HG03439 (cell line): ENCODE results near the gene ARMS2.

Experiments used
- ATAC-seq: cut with Tn5 transposase; IDR thresholded peaks from one replicate; pipeline ENCODE4 v1.9.1; 2021; ENCODE audit warnings: mild to moderate bottlenecking, moderate library complexity; ENCODE audit not compliant: unreplicated experiment

ARMS2 gene

DNA sequence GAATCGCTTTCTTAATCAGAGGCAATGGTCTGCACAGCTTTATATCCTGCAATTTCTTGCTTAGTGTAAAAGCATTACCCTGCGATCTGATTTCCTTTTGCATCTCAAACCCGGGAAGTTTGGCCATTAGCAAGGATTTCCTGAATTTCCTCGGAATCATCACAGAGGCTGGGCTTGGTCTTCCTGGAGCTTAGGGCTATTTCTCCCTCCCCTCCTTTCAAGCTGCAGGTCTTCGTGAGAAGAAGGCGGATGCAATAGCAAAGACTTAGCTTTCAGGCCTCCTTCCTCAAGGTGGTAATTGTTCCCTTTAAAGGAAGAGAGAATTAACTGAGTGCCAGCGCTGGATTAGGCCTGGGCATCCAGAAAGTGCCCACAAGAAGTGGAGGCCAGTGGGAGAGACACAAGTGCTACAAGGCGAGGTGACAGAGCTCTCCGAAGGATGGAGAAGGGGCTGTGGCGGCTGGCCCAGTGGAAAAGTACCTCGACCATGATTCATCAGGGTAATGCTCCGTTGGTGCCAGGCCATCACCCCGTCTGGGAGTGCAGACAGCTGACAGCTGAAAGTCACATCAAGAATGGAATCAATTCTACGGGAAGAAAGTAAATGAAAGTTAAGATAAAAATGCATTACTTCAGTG lies 4.0 kb upstream of the ARMS2 start:
- ATAC-seq, result no peak

DNA sequence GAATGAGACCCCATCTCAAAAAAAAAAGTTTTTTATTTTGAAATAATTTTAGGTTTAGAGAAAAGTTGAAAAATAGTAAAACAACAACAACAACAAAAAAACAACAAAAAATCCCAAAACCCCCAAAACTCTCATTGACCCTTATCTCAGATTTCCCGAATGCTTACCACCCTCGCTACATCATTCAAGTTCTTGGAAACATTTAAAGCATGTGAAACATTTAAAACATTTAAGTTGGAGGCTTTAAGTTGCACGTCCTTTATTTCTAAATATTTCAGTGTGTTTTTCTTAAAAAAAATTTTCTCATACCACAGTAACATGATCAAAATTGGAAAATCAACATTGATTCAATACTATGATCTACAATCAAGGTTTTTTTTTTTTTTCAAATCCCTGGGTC lies 382 bp upstream of the ARMS2 start:
- no peak for ATAC-seq

DNA sequence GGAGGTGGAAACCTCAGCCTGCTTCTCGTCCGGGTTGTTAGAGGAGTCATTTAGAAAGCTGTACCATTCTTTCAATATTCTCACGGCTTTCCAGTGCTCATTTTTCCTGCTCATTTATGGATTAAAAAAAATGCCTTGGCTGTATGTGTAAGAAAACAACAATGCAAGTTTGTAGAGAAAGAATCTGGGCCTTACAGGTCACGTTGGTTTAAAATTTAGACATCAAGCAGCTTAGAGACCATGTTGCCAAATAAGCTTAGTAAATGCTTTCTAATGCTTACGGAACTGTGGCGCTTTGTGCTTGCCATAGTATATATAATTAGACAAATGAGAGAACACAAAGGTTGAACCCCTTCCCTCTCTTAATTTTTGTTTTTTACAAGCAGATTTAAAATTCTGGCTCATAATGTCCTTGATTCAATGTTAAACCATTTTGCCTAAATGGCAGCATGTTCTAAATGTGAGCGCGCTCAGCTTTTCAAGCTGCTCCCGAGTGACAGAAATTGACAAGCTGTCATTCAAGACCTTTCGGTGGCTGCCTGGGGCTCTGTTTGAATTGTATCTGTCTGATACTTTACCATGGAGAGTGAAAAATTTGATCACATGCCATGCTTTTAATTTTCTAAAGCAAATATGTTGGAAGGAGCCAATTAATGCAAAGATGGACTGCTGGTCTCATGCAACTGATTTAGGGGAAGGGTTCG lies 1.1 kb downstream of the ARMS2 start:
- no peak for ATAC-seq

DNA sequence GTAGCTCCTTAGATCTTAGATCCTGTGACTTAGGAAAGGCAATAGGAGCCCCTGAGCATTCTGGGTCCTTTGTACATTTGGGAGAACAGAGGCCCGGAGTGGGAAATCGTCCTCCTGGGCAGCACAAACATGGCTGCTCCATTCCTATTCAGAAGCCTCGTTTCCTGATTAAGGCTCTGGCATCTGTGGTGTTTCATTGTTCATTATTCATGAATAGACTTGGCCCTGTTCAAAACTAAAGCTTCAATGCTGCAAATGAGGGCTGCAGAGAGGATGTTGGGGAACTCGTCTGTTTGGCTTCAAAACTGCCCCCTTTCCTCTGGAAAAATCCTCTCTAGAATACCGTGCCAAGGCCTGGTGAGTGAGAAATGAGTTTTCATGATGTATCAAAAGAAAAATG lies 3.5 kb downstream of the ARMS2 start:
- ATAC-seq, result no peak

DNA sequence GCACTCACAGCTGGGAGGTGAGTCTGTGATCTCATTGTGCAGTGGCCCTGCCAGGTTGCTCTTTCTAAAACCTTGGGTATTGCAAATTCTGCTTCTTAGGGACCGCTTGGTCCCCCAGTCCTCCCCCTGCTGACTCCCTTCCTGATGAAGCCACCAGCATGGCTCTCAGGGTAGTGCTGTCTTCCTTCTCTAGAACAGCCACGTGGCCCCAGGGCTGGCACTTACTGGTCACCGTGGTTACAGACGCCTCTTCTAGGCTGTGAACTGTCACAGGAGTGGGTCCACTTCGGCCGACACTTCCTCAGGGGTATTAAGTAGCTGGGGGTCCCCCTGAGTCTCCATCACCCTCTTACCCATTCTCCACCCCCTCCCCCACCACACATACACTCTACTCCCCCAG lies 4.2 kb downstream of the ARMS2 start:
- no peak for ATAC-seq

DNA sequence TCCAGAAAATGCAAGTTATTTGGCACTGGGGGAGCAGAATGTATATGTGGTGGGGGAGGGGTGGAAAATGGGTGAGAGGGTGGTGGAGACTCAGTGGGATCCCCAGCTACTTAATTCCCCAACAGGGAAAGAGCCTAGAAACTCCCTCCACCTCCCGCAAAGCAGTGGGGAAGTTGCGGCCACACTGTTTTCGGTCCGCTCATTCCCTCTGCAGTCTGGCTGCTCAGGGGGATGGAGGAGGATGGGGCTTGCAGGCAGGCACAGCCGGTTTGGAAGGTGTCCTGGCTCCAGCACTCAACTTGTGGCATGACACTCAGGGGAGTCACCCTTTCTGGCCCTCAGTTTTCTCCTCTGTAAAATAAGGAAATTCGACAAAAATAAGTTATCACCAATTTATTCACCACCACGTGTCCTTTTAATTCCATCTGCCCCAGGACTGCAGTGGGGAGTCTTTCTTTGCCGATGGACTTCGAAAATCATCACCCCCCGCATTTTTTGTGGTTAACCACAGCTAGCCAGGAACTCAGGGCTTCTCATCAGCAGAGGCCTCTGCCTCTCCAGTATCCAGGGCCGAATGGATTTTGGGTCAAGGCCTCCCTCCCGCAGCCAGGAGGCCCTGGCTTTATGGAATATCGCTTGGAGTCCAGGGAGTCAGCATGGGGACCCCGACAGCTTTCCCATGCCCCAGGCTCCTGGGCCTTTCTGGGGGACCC lies 5.3 kb downstream of the ARMS2 start:
- ATAC-seq, result no peak

DNA sequence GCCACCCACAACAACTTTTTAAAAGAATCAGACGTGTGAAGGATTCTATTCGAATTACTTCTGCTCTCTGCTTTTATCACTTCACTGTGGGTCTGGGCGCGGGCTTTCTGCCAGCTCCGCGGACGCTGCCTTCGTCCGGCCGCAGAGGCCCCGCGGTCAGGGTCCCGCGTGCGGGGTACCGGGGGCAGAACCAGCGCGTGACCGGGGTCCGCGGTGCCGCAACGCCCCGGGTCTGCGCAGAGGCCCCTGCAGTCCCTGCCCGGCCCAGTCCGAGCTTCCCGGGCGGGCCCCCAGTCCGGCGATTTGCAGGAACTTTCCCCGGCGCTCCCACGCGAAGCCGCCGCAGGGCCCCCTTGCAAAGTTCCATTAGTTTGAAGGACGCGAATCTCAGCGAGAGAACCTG lies 6.4 kb downstream of the ARMS2 start:
- no peak for ATAC-seq

DNA sequence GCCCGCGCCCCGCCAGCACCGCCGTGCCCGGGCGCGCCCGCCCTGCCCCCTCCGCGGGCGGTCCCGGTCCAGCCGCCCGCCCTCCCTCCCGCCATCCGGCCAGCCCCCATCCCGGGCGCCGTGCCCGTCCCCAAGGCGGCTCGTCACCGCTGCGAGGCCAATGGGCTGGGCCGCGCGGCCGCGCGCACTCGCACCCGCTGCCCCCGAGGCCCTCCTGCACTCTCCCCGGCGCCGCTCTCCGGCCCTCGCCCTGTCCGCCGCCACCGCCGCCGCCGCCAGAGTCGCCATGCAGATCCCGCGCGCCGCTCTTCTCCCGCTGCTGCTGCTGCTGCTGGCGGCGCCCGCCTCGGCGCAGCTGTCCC lies 6.9 kb downstream of the ARMS2 start, which contains the start of gene HTRA1:
TSS of gene HTRA1 (plus strand) at position 187 of the 362 bp plus-strand sequence. CDS start at position 287, 100 bp downstream.
- no peak for ATAC-seq

DNA sequence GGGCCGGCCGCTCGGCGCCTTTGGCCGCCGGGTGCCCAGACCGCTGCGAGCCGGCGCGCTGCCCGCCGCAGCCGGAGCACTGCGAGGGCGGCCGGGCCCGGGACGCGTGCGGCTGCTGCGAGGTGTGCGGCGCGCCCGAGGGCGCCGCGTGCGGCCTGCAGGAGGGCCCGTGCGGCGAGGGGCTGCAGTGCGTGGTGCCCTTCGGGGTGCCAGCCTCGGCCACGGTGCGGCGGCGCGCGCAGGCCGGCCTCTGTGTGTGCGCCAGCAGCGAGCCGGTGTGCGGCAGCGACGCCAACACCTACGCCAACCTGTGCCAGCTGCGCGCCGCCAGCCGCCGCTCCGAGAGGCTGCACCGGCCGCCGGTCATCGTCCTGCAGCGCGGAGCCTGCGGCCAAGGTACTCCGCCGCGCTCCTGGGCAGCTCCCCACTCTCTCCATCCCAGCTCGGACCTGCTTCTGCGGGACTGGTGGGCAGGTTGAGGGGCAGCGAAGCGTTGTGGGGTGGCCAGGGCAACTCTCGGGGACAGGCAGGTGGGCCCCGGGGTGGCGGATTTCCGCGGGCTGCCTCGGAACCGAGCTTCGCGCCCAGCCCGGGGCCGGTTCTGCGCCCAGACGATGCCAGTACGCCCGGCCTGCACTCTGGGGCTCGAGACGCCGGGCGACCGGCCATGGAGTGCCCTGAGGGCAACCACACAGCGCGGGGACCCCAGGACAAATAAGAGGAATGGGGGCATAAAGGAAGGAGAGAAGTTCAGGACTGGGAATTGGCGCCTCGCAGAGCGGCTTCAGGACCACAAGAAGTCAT lies 7.5 kb downstream of the ARMS2 start:
- no peak for ATAC-seq

DNA sequence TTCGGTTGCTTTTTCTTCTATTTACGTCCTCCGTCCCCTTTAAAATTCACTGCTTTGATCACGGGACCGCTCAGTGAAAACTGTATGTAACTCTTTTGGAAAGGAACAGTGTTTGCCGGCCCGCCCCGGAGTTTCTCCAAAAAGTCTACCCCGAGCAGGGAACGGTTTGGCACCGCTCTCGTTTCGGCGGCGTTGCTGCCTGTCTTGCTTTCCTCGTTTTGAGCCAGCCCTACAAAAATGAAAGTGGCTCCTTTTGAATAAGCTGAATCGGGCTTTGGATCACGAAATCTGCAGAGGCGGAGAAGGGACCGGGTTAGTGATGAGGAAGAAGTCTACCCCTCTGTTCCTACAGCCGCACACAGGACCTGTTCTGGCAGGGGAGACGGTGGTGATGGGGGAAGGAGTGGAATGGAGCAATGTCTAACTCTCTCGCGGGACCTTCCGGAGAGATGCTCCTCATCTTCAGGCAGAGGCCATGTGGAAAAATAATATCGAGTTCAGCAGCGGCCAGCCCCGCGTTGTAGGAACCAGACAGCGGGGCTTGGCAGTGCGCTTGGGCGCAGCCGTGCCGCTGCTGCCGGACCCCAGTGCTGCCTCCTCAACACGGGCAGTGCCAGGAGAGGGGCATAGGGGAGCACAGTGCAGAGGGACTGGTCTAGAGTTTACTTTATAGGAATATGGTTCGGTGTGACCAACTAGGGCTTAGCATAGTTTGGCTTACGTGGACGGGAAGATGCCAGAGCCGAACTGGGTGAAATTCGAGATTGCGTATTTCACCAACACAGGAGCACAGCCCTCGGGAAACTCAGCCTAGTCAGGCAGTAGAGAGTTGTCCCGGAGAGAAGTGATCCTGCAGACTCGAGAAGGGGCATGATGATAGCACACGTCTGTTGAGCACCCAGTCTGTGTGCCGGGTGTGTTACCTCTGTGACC lies 8.3 kb downstream of the ARMS2 start:
- ATAC-seq, result no peak

DNA sequence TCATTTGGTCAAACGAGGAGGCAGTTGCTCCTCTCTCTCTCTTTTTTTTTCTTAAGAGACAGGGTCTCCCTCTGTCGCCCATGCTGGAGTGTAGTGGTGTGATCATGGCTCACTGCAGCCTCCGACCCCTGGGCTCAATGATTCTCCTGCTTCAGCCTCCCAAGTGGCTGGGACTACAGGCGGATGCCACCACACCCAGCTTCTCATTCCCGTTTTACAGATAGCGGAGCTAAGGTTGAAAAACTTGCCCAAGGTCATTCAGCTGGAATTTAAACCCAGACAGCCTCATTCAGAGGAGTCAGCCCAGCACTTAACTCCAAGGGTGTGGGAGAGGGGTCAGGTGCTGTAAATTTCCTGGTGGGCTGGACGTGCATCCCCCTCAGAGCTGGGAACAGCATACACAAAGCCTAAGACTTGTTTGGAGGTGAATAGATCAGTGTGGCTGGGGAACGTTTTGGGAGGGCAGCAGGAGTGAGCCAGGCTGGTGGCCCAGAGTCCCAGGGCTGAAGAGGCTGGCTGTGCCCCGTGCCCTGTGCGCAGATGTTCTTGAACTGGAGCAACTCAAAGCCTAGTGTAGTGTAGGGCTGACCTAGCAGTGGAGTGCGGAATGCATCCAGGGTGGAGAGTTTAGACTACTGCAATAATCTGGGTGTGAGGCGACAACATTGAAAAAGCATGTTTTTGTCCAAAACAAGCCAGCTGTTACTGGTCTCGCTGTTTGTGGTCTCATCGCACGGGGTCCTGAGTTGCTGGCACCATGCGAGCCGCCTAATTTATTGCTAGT lies 9.2 kb downstream of the ARMS2 start:
- ATAC-seq, result no peak

DNA sequence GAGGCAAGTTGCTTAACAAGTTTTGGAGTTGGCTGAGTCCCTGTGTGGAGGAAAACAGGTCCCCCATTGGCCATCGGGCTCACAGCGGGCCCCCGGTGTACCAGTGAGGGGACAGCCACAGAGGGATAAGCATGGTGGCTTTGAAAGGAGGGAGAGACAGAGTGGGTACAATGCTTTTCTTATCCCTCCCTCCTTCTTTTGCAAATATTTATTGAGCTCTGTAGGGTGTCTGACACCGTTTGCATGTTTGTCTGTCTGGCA lies 9.7 kb downstream of the ARMS2 start:
- no peak for ATAC-seq

DNA sequence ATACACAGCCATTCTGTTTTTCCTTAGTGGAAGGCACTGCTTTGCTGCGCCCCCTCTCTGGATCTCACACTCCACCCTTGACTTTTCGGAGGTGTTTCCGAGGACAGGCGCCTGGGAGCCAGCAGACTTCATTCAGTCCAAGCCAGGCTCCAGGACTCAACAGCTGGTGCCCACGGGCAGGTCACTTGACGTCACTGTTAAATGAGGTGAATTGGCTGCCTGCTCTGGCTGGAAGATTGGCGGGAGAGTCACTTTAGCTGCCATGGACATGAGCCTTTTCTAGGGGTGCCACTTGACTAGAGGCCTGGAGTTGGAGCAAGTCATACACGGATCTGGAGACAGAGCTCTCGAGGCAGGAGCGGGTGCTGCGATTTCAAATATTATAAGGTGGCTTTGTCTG lies 10.1 kb downstream of the ARMS2 start:
- no peak for ATAC-seq

DNA sequence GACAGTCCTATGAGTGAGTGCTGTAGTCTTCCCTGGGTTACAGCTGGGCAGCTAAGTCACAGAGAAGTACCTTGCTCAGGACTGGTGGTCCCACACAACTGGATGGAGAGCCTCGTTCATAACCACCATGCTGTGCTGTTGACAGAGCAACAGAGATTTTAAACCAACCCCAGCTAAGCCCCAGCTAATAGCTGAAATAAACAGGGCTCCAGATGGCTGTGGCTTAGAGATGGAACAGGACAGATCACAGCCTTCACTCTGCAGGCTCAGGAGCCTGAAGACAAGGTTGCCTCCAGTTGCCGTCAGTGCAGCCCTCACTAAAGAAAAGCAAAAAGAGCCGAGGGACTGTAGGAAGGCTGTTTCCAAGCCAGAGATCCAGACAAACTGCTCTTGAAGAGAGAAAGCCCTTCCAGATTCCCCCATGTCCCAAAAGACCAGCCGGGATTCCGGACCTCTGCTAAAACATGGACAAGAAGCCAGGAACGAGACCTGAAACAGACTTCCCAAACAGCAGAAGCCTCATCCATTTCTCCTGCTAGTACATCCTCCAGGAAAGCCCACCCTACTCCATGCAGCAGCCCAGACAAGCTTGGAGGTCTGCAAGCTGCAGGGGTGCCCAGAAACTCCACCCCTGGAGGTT lies 11.1 kb downstream of the ARMS2 start:
- ATAC-seq, result no peak

DNA sequence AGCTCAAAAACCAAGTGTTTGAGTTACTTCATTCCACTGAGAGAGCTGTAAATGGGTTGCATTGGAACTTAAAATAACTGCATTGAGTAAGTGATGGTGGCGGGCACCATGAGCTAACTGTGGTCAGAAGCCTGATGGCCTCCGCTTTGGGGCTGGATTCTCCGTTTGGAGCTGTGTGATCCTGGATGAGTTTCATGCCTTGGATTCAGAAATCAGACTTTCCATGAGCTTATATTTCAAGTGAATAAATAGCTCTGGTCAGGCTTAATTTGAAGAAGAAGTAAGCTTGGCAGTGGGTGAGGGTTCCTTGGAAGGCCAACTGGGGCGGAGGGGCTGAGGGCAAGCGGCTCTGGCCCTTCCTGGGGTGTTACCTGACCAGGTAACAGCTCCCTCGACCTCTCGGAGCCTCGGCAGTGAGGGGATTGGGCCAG lies 12.5 kb downstream of the ARMS2 start:
- no peak for ATAC-seq

DNA sequence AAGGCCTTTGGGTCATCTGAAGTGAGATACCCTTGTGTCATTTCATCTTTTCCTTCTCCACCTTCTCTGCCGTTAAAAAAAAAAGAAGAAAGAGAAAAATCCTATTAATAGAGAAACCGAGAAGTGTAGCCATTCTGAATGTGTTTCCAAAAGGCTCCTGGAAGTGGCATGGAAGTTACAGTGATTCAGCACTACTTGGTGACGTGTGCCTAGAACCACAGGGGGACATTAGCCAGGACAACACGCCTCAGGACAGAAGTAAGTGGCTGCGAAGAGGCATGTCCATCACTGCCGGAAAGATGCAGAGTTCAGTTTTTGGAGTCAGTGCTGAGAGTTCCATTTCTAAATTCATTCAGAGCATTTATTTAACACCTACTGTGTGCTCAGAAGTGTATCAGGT lies 13.2 kb downstream of the ARMS2 start:
- no peak for ATAC-seq

DNA sequence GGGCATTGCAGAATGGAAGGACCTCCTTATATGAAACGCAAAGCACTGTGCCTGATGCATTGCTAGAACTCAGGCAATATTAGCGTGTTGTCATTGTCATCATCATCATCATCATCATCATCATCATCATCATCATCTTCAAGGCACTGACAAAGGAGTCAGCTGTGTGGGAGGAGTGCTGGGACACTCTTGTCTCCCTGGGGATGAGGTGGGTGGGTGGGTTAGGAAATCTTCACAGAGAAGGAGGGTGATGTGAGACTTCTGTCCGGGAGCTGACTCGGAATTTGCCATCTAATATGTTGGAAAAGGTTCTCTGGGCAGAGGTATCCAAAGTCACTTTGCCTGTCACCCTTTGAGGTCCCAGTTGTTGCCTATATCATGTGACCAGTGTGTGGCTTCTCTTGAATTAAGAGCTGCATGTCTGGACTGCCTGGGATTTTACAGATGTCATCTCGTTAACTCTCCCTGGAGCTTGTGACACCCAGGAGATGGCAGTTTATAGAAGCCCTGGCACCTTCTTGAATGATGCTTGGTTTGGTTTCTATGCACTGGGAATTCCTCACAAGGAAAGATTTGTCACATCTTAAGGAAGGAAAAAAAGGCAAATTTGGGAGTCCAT lies 14.0 kb downstream of the ARMS2 start:
- ATAC-seq, result no peak

DNA sequence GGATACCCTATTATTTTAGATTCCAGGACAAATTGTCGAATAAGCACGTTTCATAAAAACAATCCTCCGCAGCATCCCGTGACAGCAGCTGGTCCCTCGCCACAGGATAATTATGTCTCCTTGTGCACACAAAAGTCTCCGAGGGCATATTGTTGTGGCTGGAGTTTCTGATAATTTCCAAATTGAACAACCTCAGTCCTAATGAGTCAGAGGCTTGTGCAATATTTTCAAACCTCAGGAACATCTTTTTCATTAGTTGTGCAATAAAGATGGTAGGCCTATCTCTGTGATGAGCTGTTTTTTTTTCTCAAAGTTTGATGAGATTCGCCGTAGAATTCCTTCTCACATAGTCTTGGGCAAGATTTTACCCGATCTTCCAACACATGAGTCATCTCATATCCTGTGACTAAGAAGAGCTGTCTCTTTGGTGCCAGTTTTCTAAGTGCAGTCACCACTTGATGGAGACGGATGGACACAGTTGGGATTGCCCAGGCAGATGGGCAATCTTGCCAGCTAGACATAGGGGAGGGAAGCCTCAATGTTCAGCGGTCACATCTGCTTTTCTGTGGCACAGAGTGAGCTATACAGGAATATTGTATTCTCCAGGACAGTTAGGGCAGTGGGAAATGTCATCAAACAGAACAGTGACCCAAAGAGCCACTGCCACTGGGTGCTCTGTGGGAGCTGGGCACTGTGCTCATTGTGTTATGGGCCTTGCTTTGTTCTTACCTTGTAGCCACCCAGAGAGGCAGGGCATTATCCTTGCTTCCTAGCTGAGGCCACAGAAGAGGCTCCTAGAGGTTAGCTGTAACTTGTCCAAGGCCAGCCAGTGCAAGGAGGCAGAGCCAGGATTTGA lies 14.7 kb downstream of the ARMS2 start:
- ATAC-seq, result no peak
